ENCODE measurements around the gene DEPDC5. TPM values are rescaled to one million over a fixed set of nuclear protein-coding genes. Genes with fewer than 3 reads are reported as not detected.

The DEPDC5 gene
- total RNA-seq, 1 experiment from 2014 or later, result 16.7 TPM

DNA sequence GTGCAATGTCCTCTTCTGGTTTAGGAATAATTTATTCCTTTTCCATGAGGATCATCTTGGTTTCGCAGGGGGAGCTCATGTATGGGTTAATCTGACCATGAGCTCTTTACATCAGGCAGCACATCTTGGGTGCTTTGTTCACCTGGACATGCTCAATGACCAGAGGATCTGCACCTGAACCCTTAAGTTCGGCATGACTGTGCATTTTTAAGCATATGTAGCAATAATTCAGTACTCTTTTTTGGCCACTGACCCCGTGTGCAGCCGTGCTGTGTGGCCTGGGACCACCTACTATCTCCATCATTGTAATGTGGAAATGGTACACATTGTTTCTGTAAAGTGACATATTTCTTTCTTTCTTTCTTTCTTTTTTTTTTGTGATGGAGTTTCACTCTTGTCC lies 62.9 kb downstream of the DEPDC5 start:
- H3K36me3 ChIP-seq, result peaks cover 31% of the 10 kb centered on the region

DNA sequence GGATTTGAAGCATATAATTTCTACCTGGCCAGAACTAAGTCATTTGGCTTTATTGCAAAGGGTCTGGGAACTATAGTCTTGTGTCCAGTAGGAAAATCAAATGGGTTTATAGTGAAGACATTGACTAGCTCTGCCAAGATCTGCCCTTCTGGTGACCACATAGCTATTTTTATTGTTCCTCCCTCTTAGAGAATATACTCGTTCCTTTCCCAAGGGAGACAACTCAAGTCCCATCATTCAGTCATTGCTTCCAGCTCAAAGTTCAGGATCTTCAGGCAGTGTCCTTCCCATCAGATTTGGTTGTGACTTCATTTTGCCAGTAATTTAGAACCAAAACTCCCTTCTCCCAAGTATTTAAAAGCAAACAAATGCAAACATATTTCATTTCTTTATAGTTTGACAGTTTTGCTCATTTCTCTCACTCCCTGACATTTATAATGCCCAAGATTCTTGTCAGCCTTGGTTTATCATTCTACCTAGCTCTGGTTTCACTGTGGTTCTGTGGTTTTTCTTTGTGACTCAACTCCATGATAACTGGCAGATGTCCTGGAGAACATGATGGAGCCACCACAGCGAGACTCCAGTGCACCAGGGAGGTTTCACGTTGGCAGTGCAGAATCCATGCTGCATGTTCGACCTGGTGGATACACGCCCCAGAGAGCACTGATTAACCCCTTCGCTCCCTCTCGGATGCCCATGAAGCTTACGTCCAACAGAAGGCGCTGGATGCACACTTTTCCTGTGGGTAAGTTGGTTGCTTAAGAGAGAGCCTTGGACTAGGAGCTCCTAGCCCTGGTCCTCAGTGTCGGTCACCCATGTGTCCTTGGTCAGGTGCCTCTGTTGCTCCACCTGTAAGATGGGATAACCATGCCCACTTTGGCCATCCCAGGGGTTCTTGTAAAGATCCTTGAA lies 64.9 kb downstream of the DEPDC5 start:
- Histone ChIP-seq H3K36me3 (peaks cover 39% of the 10 kb centered on the region), H3K27ac (no peak overlapping the region), H3K9me3 (replicated peaks) (no peaks in the 10 kb centered on the region), H3K4me1 (no peaks in the 10 kb centered on the region), H3K27me3 (no peaks in the 10 kb centered on the region), H3K4me3 (no peak overlapping the region)
- DNase-seq, result no peak

More for the DNA sequence above, 62.9 kb downstream of the DEPDC5 start:
- H3K9me3 ChIP-seq (replicated peaks), result no peaks in the 10 kb centered on the region
- DNase-seq, result no peak
- H3K27ac ChIP-seq, result no peak overlapping the region
- no peaks in the 10 kb centered on the region for H3K27me3 ChIP-seq
- no peak overlapping the region for H3K4me3 ChIP-seq
- no peaks in the 10 kb centered on the region for H3K4me1 ChIP-seq

GRCh38 chr22:31820655-31821054 lies 66.8 kb downstream of the DEPDC5 start:
- H3K27me3 ChIP-seq, result no peaks in the 10 kb centered on the region
- no peak for DNase-seq
- peaks cover 39% of the 10 kb centered on the region for H3K36me3 ChIP-seq
- H3K9me3 ChIP-seq (replicated peaks), result no peaks in the 10 kb centered on the region
- H3K4me1 ChIP-seq, result no peaks in the 10 kb centered on the region
- H3K27ac ChIP-seq, result no peak overlapping the region
- no peak overlapping the region for H3K4me3 ChIP-seq

DNA sequence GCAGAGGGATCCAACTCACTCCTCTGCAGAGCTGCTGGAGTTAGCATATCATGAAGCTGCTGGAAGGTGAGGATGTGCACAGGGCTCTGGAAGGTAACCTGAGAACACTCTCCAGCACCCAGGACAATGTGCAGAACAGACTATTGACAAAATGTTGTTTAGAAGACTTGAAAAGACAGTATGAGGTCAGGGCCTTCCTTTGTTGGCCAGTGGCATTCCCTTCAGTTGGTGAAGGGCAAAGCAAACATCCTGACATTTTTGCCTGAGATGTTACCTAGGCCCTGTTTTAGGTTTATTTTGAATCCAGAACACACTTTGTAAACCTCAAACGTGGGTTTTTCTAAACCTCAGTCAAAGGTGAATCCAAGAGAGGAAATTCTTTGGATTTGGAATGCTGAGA lies 67.8 kb downstream of the DEPDC5 start:
- Histone ChIP-seq H3K36me3 (peaks cover 32% of the 10 kb centered on the region), H3K4me1 (no peaks in the 10 kb centered on the region), H3K27me3 (no peaks in the 10 kb centered on the region), H3K4me3 (no peak overlapping the region), H3K9me3 (replicated peaks) (no peaks in the 10 kb centered on the region), H3K27ac (no peak overlapping the region)
- no peak for DNase-seq

DNA sequence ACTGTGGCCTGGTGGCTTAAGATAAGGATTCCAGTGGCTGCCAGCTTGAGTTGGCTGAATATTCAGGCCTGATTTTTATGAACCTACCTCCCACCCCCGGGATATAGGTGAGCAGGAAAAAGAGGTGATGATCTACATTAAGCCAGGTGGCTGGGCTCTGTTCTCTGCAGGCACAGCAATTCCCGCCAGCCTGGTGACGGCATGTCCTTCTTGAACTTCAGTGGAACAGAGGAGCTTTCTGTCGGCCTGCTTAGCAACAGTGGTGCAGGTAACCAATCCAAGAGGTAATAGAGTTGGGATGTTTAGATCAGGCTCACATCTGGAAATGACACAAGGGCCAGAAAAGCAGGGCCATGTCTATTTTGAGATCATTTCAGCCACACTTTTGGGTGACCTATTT lies 68.7 kb downstream of the DEPDC5 start:
- Histone ChIP-seq H3K4me3 (no peak overlapping the region), H3K27me3 (no peaks in the 10 kb centered on the region), H3K9me3 (replicated peaks) (no peaks in the 10 kb centered on the region), H3K4me1 (no peaks in the 10 kb centered on the region), H3K27ac (no peak overlapping the region), H3K36me3 (peaks cover 23% of the 10 kb centered on the region)
- DNase-seq, result no peak

GRCh38 chr22:31825513-31825912 lies 71.7 kb downstream of the DEPDC5 start:
- Histone ChIP-seq H3K27me3 (no peaks in the 10 kb centered on the region), H3K4me1 (peaks cover 9% of the 10 kb centered on the region), H3K36me3 (peaks cover 13% of the 10 kb centered on the region), H3K27ac (no peak overlapping the region), H3K4me3 (no peak overlapping the region), H3K9me3 (replicated peaks) (no peaks in the 10 kb centered on the region)
- no peak for DNase-seq

DNA sequence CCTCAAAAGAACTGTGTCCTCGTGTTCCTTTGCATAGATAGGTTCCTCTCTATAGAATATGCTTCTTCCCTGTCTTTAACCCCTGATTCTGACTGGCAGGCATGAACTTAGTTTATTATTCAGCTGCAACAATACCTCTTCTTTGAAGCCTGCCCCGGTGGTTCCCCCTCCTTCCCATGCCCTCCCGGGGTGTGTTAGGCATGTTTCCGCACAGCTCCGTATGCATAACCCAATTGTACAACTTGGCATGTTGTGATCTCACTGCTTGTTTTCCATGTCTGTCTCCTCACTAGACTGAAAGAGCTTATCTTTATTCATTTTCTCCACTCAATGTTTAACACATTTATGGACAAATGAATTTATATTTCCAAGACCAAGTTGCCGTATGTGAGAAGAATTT lies 72.6 kb downstream of the DEPDC5 start:
- no peak for DNase-seq
- Histone ChIP-seq H3K27me3 (no peaks in the 10 kb centered on the region), H3K36me3 (peaks cover 13% of the 10 kb centered on the region), H3K27ac (no peak overlapping the region), H3K4me3 (no peak overlapping the region), H3K4me1 (peaks cover 9% of the 10 kb centered on the region), H3K9me3 (replicated peaks) (no peaks in the 10 kb centered on the region)

GRCh38 chr22:31828739-31829138 lies 74.9 kb downstream of the DEPDC5 start:
- H3K27me3 ChIP-seq, result no peaks in the 10 kb centered on the region
- no peaks in the 10 kb centered on the region for H3K9me3 ChIP-seq (replicated peaks)
- DNase-seq, result no peak
- peaks cover 9% of the 10 kb centered on the region for H3K4me1 ChIP-seq
- no peak overlapping the region for H3K27ac ChIP-seq
- peaks cover 2% of the 10 kb centered on the region for H3K36me3 ChIP-seq
- H3K4me3 ChIP-seq, result no peak overlapping the region

DNA sequence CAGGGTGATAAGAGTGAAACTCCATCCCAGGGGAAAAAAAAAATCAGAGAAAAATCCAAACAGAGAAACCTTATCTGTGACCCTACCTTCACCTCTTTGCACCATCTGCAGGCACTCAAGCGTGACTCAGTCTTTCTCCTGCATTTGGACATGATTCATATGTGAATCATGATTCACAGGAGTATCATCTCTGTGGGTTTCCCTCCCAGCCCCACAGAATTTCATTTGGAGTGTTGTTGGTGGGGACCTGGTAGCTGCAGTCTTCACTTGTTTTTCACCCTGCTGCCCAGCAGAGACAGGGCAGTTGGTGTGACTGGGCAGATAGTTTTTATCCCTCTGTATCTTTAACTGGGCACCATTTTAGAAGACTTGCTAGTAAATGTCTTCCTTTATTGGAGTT lies 75.7 kb downstream of the DEPDC5 start:
- peaks cover 2% of the 10 kb centered on the region for H3K36me3 ChIP-seq
- peak overlapping the region; percentile 64 for H3K27ac ChIP-seq
- H3K9me3 ChIP-seq (replicated peaks), result no peaks in the 10 kb centered on the region
- H3K27me3 ChIP-seq, result no peaks in the 10 kb centered on the region
- peak; percentile 55 to 67 for DNase-seq
- no peak overlapping the region for H3K4me3 ChIP-seq
- H3K4me1 ChIP-seq, result peaks cover 9% of the 10 kb centered on the region

DNA sequence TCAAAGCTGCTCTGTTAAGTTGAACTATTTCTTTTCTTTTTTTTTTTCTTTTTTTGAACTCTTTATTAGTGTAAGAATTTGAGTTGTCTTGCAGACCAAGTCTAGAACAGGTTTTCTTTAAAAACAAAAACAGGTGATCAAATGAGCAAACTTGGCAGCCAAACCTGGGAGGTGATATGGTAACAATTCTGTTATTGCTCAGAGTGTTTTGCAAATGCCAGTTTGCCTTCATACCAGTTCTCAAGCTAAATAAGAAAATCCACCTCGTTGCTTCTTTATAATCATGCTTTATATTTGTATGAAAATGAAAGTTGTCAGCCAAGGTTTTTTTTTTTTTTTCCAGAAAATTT lies 76.9 kb downstream of the DEPDC5 start:
- no peak overlapping the region for H3K27ac ChIP-seq

GRCh38 chr22:31833930-31834329 lies 80.1 kb downstream of the DEPDC5 start:
- no peak overlapping the region for H3K4me3 ChIP-seq
- peaks cover 2% of the 10 kb centered on the region; the same call in 1 of the 2 replicates for H3K36me3 ChIP-seq
- H3K9me3 ChIP-seq (replicated peaks), result no peaks in the 10 kb centered on the region
- H3K4me1 ChIP-seq, result peaks cover 9% of the 10 kb centered on the region
- no peaks in the 10 kb centered on the region for H3K27me3 ChIP-seq
- no peak for DNase-seq
- H3K27ac ChIP-seq, result no peak overlapping the region

More for the DNA sequence above, 76.9 kb downstream of the DEPDC5 start:
- Histone ChIP-seq H3K27me3 (no peaks in the 10 kb centered on the region), H3K9me3 (replicated peaks) (no peaks in the 10 kb centered on the region), H3K4me1 (peaks cover 9% of the 10 kb centered on the region), H3K4me3 (no peak overlapping the region), H3K36me3 (peaks cover 5% of the 10 kb centered on the region)
- no peak for DNase-seq

GRCh38 chr22:31836010-31836409 lies 82.2 kb downstream of the DEPDC5 start:
- Histone ChIP-seq H3K4me3 (no peak overlapping the region), H3K4me1 (no peaks in the 10 kb centered on the region), H3K27ac (no peak overlapping the region), H3K36me3 (peaks cover 6% of the 10 kb centered on the region; the same call in 1 of the 2 replicates), H3K9me3 (replicated peaks) (no peaks in the 10 kb centered on the region), H3K27me3 (no peaks in the 10 kb centered on the region)
- no peak for DNase-seq

- H3K9me3 ChIP-seq (replicated peaks), result no peaks in the 10 kb centered on the region
- H3K27ac ChIP-seq, result no peak overlapping the region
- H3K4me1 ChIP-seq, result no peaks in the 10 kb centered on the region
- no peaks in the 10 kb centered on the region for H3K27me3 ChIP-seq
- DNase-seq, result no peak
- H3K4me3 ChIP-seq, result no peak overlapping the region
- peaks cover 6% of the 10 kb centered on the region; the same call in 1 of the 2 replicates for H3K36me3 ChIP-seq
Observed at GRCh38 chr22:31838917-31839316, 85.1 kb downstream of the DEPDC5 start.

DNA sequence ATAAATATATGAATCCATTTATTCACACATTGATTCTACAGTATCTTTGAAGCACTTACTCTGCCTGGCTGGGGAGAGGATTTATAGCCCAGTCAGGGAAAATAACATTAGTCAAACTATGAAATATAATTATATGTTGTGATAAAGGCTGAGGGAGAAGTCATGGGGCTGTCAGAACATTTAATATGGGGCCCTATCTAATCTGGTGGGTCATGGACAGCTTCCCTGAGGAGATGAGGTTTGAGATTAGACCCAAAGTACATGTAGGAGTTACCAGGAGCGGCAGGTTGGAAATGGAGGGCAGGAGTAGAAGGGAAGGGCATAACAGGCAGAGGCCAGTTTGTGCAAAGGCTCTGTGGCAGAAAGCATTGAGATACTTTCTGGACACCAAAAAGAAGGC lies 86.2 kb downstream of the DEPDC5 start:
- peaks cover 6% of the 10 kb centered on the region; the same call in 1 of the 2 replicates for H3K36me3 ChIP-seq
- no peak for DNase-seq
- no peaks in the 10 kb centered on the region for H3K9me3 ChIP-seq (replicated peaks)
- H3K4me3 ChIP-seq, result no peak overlapping the region
- no peaks in the 10 kb centered on the region for H3K4me1 ChIP-seq
- no peaks in the 10 kb centered on the region for H3K27me3 ChIP-seq
- no peak overlapping the region for H3K27ac ChIP-seq

GRCh38 chr22:31840585-31840984 lies 86.8 kb downstream of the DEPDC5 start:
- H3K4me3 ChIP-seq, result no peak overlapping the region
- H3K9me3 ChIP-seq (replicated peaks), result no peaks in the 10 kb centered on the region
- peaks cover 11% of the 10 kb centered on the region; the same call in 1 of the 2 replicates for H3K36me3 ChIP-seq
- H3K27ac ChIP-seq, result no peak overlapping the region
- H3K4me1 ChIP-seq, result no peaks in the 10 kb centered on the region
- H3K27me3 ChIP-seq, result no peaks in the 10 kb centered on the region
- DNase-seq, result no peak
